ENCODE results near the gene B3GALT5. TPM values are rescaled to one million over a fixed set of nuclear protein-coding genes. Genes with fewer than 3 reads are reported as not detected.

Gene B3GALT5
- polyA plus RNA-seq, 2 of the 4 experiments (the other 2 are of a cell fraction) = 0.39 to 0.52 TPM

- peaks cover 14% of the 10 kb centered on the region for H3K4me1 ChIP-seq
- ChIA-PET POLR2A (no interaction called here), CTCF (interaction anchor here (0.7 to 2.0 kb wide), 2 partner anchors 30 to 958 kb away, joined by 5 to 7 read pairs; no protein-coding TSS in a partner anchor)
- H3K4me2 ChIP-seq = no peak overlapping the region
- H3K9me3 ChIP-seq = peaks cover 3% of the 10 kb centered on the region; the same call in 2 of the 3 replicates
- FAIRE-seq = no peak
- TF ChIP-seq TP53 (CRISPR knock-in tag; IDR thresholded peaks at IDR 0.05) (no peak), ZNF302 (CRISPR knock-in tag; IDR thresholded peaks at IDR 0.05) (no peak), RARB (CRISPR knock-in tag; IDR thresholded peaks at IDR 0.05) (no peak), ZC3H11A (IDR thresholded peaks at IDR 0.05) (no peak), EHMT2 (IDR thresholded peaks at IDR 0.05; ENCODE audit: low read depth) (no peak), FOSL2 (IDR thresholded peaks at IDR 0.05) (no peak), FOSL2 (CRISPR knock-in tag; IDR thresholded peaks at IDR 0.05) (no peak), NR3C1 (IDR thresholded peaks at IDR 0.05) (no peak), JUNB (IDR thresholded peaks at IDR 0.05) (no peak), MAZ (IDR thresholded peaks at IDR 0.05; ENCODE audit: borderline replicate concordance, low read depth, low read length) (no peak), JUN (IDR thresholded peaks at IDR 0.05) (no peak), MAX (IDR thresholded peaks at IDR 0.05) (no peak), E2F6 (IDR thresholded peaks at IDR 0.05; ENCODE audit: borderline replicate concordance, low read depth) (no peak), ESRRA (IDR thresholded peaks at IDR 0.05; ENCODE audit: borderline replicate concordance, low read length) (no peak), RFX5 (IDR thresholded peaks at IDR 0.05) (no peak), EHF (CRISPR knock-in tag; IDR thresholded peaks at IDR 0.05) (no peak), HES2 (IDR thresholded peaks at IDR 0.05) (no peak)
- TF ChIP-seq, protein P1, sequence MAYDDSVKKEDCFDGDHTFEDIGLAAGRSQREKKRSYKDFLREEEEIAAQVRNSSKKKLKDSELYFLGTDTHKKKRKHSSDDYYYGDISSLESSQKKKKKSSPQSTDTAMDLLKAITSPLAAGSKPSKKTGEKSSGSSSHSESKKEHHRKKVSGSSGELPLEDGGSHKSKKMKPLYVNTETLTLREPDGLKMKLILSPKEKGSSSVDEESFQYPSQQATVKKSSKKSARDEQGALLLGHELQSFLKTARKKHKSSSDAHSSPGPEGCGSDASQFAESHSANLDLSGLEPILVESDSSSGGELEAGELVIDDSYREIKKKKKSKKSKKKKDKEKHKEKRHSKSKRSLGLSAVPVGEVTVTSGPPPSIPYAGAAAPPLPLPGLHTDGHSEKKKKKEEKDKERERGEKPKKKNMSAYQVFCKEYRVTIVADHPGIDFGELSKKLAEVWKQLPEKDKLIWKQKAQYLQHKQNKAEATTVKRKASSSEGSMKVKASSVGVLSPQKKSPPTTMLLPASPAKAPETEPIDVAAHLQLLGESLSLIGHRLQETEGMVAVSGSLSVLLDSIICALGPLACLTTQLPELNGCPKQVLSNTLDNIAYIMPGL (CRISPR knock-in tag; IDR thresholded peaks at IDR 0.05; ENCODE audit: borderline replicate concordance) = no peak
- TF ChIP-seq, protein P2, sequence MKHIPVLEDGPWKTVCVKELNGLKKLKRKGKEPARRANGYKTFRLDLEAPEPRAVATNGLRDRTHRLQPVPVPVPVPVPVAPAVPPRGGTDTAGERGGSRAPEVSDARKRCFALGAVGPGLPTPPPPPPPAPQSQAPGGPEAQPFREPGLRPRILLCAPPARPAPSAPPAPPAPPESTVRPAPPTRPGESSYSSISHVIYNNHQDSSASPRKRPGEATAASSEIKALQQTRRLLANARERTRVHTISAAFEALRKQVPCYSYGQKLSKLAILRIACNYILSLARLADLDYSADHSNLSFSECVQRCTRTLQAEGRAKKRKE (CRISPR knock-in tag; IDR thresholded peaks at IDR 0.05; ENCODE audit: low read depth) = no peak
- TF ChIP-seq, protein P3, sequence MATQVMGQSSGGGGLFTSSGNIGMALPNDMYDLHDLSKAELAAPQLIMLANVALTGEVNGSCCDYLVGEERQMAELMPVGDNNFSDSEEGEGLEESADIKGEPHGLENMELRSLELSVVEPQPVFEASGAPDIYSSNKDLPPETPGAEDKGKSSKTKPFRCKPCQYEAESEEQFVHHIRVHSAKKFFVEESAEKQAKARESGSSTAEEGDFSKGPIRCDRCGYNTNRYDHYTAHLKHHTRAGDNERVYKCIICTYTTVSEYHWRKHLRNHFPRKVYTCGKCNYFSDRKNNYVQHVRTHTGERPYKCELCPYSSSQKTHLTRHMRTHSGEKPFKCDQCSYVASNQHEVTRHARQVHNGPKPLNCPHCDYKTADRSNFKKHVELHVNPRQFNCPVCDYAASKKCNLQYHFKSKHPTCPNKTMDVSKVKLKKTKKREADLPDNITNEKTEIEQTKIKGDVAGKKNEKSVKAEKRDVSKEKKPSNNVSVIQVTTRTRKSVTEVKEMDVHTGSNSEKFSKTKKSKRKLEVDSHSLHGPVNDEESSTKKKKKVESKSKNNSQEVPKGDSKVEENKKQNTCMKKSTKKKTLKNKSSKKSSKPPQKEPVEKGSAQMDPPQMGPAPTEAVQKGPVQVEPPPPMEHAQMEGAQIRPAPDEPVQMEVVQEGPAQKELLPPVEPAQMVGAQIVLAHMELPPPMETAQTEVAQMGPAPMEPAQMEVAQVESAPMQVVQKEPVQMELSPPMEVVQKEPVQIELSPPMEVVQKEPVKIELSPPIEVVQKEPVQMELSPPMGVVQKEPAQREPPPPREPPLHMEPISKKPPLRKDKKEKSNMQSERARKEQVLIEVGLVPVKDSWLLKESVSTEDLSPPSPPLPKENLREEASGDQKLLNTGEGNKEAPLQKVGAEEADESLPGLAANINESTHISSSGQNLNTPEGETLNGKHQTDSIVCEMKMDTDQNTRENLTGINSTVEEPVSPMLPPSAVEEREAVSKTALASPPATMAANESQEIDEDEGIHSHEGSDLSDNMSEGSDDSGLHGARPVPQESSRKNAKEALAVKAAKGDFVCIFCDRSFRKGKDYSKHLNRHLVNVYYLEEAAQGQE (IDR thresholded peaks at IDR 0.05) = no peak
- no peak for DNase-seq (ENCODE audit: low read depth in 1 of 2, low spot score in 1 of 2)
- H3K27ac ChIP-seq = no peak overlapping the region
- H3K4me3 ChIP-seq = no peak overlapping the region
- 89% methylated on average over 5 of the region's 5 CpGs for WGBS (ENCODE audit: missing lambda C conversion rate)
- ATAC-seq = no peak
These were observed 73.3 kb downstream of the B3GALT5 start for GRCh38 chr21:39685991-39686390.
